ENCODE measurements around the gene RIC3. TPM values are rescaled to one million over a fixed set of nuclear protein-coding genes. Genes with fewer than 3 reads are reported as not detected.

Gene RIC3
- polyA plus RNA-seq, 6 donors from 2014 or later: 3.2 to 7.3 (median 5.7) TPM

DNA sequence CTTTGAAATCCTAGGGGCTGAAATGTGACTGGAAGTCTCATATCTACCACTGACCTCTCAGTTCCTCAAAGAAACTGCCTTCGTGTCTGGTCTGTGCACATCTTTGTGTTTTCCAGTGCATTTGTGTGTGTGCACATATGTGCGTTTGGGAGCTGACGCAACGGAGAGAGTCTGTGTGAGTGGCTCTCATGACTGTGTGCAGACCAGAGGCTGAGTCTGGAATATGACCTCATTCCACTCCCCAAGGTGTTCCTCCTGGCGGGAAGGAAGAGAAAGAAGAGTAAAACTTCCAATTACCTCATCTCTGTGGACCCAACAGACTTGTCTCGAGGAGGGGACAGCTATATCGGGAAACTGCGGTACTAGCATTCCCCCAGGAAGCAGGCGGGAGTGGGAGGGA lies 71.4 kb downstream of the RIC3 start:
- peaks cover 0 to 5% (median 0%) of the 10 kb centered on the region in 3 donors for H3K27me3 Mint-ChIP-seq
- H3K9me3 Mint-ChIP-seq: no peaks in the 10 kb centered on the region
- no peak for ATAC-seq (ENCODE audit: low read depth in 2 of 2)
- no peak overlapping the region for H3K27ac Mint-ChIP-seq
- peaks cover 0 to 5% (median 2%) of the 10 kb centered on the region in 3 donors for H3K4me1 Mint-ChIP-seq
- H3K4me3 Mint-ChIP-seq: no peak overlapping the region
- DNase-seq: no peak
- no peaks in the 10 kb centered on the region for H3K36me3 Mint-ChIP-seq

GRCh38 chr11:8097062-8097461 lies 71.8 kb downstream of the RIC3 start:
- DNase-seq (no peak), ATAC-seq (ENCODE audit: low read depth in 2 of 2) (no peak)
- no peaks in the 10 kb centered on the region for H3K9me3 Mint-ChIP-seq
- H3K27me3 Mint-ChIP-seq: peaks cover 0 to 5% (median 0%) of the 10 kb centered on the region in 3 donors
- H3K27ac Mint-ChIP-seq: no peak overlapping the region
- H3K4me3 Mint-ChIP-seq: no peak overlapping the region
- peaks cover 0 to 5% (median 2%) of the 10 kb centered on the region in 3 donors for H3K4me1 Mint-ChIP-seq
- no peaks in the 10 kb centered on the region for H3K36me3 Mint-ChIP-seq

DNA sequence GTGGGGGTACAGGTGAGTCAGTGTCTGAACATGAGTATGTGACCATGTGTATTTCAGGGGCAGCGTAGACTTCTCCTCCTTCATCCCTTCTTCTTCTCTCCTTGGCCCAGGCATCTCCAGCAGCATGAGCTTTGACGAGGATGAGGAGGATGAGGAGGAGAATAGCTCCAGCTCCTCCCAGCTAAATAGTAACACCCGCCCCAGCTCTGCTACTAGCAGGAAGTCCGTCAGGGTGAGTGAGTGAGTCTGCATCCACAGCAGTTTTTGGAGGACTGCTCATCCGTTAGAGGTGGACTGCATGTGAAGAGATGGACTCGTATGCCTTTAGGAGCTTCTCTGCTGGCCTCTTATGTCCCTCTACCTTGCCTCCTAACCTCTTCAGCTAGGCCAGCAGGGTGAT lies 72.2 kb downstream of the RIC3 start:
- no peak for ATAC-seq (ENCODE audit: low read depth in 2 of 2)
- H3K4me3 Mint-ChIP-seq: no peak overlapping the region
- H3K27ac Mint-ChIP-seq: peak overlapping the region in 1 of 6 donors; percentile 5
- H3K4me1 Mint-ChIP-seq: peaks cover 0 to 5% (median 2%) of the 10 kb centered on the region in 3 donors
- H3K27me3 Mint-ChIP-seq: peaks cover 0 to 7% (median 1%) of the 10 kb centered on the region in 3 donors
- no peaks in the 10 kb centered on the region for H3K36me3 Mint-ChIP-seq
- H3K9me3 Mint-ChIP-seq: no peaks in the 10 kb centered on the region
- no peak for DNase-seq

- ATAC-seq (ENCODE audit: low read depth in 2 of 2): no peak
- DNase-seq: no peak
- Mint-ChIP-seq H3K27ac (peak overlapping the region in 2 of 6 donors; percentile 3 to 43), H3K36me3 (no peaks in the 10 kb centered on the region), H3K4me1 (peaks cover 0 to 5% (median 2%) of the 10 kb centered on the region in 3 donors), H3K9me3 (no peaks in the 10 kb centered on the region), H3K4me3 (no peak overlapping the region), H3K27me3 (peaks cover 0 to 9% (median 6%) of the 10 kb centered on the region in 3 donors)
Measured at GRCh38 chr11:8095806-8096522, 72.9 kb downstream of the RIC3 start.

DNA sequence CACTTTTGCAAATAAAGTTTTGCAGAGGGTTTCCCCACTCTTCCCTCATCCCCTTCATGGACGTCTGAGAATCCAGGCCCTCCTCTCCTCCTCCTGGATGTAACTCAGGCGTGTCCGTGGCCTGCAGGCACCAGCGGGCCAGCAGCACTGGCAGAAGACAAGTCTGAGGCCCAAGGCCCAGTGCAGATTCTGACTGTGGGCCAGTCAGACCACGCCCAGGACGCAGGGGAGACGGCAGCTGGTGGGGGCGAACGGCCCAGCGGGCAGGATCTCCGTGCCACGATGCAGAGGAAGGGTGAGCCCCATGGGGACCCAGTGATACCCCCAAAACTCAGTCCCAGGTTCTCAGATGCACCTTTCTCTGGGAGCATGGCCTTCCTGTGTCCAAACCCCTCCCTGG lies 73.5 kb downstream of the RIC3 start:
- peak overlapping the region in 1 of 6 donors; percentile 43 for H3K27ac Mint-ChIP-seq
- H3K27me3 Mint-ChIP-seq: peaks cover 3 to 13% (median 6%) of the 10 kb centered on the region in 3 donors
- no peak for ATAC-seq (ENCODE audit: low read depth in 2 of 2)
- no peaks in the 10 kb centered on the region for H3K36me3 Mint-ChIP-seq
- no peak overlapping the region for H3K4me3 Mint-ChIP-seq
- no peaks in the 10 kb centered on the region for H3K9me3 Mint-ChIP-seq
- DNase-seq: no peak
- H3K4me1 Mint-ChIP-seq: peaks cover 0 to 5% (median 2%) of the 10 kb centered on the region in 3 donors

GRCh38 chr11:8094656-8095055 lies 74.2 kb downstream of the RIC3 start:
- H3K9me3 Mint-ChIP-seq: no peaks in the 10 kb centered on the region
- H3K27me3 Mint-ChIP-seq: peaks cover 3 to 16% (median 6%) of the 10 kb centered on the region in 3 donors
- no peak for DNase-seq
- H3K27ac Mint-ChIP-seq: no peak overlapping the region
- H3K4me1 Mint-ChIP-seq: peaks cover 0 to 4% (median 2%) of the 10 kb centered on the region in 3 donors
- ATAC-seq (ENCODE audit: low read depth in 2 of 2): no peak
- no peaks in the 10 kb centered on the region for H3K36me3 Mint-ChIP-seq
- H3K4me3 Mint-ChIP-seq: no peak overlapping the region

GRCh38 chr11:8093931-8094575 lies 74.8 kb downstream of the RIC3 start:
- no peak for DNase-seq
- H3K27ac Mint-ChIP-seq: no peak overlapping the region
- H3K4me1 Mint-ChIP-seq: peaks cover 0 to 2% (median 0%) of the 10 kb centered on the region in 3 donors
- no peak overlapping the region for H3K4me3 Mint-ChIP-seq
- H3K27me3 Mint-ChIP-seq: peaks cover 3 to 22% (median 6%) of the 10 kb centered on the region in 3 donors
- H3K36me3 Mint-ChIP-seq: no peaks in the 10 kb centered on the region
- H3K9me3 Mint-ChIP-seq: no peaks in the 10 kb centered on the region
- ATAC-seq (ENCODE audit: low read depth in 2 of 2): no peak

DNA sequence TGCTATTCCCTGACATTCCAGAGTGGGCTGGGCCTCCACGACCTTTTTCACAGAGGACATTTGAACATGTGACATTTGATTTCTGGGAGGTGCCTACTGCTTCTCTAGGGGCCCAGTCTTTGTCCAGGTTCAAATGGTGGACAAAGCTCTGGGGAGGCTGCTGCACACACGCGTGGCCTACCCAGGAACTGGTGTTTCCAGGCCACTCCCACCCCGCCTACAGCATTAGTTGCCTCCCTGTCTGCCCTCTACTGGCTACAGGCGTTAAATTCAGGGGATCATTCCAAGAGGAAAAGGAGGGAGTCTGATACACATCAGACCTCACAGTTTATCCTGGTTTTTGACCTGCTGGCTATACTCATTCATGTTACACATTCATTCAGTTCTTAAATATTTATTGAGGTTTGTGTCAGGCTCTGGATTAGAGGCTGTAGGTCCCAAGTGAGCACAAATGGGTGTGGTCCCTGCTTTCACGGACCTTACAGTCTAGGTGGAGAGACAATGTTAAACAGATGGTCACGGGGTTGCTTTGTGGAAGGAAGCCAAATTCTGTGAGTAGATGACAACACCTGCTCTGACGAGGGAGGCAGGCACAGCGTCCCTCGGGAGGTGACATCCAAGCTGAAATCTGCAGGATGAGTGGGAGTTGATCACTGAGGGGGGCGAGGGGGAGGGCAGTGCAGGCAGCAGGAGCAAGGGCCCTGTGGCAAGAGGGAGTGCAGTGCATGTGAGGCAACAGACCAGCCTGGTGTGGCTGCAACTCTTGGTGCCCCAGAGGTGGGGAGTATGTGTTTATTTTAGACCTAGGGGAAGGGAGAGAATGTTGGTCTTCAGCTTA lies 76.0 kb downstream of the RIC3 start:
- Mint-ChIP-seq H3K27me3 (peaks cover 6 to 27% (median 7%) of the 10 kb centered on the region in 3 donors), H3K36me3 (no peaks in the 10 kb centered on the region), H3K27ac (peak overlapping the region in 2 of 6 donors; percentile 12 to 42), H3K4me1 (peaks cover 0 to 2% (median 0%) of the 10 kb centered on the region in 3 donors), H3K4me3 (no peak overlapping the region), H3K9me3 (no peaks in the 10 kb centered on the region)
- DNase-seq (no peak), ATAC-seq (ENCODE audit: low read depth in 2 of 2) (no peak)

DNA sequence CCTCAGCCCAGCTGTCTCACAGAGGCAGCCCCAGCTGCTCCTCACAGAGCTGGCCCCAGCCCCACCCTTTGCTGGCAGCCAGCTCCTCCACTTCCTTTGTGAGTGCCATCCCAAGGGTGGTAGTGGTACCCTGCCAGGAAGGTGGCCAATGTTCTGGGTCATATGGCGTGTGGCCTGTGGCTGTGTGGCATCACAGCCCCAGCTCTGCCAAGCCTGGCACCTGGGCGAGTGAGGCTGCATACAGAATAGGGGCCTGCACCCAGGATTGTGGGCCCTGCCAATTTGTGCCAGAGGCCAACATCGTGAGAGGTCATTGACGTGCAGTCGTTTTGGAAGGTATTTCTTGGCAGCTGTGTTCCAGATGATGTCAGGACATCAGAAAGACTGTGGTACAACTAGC lies 77.1 kb downstream of the RIC3 start:
- H3K4me1 Mint-ChIP-seq: peaks cover 0 to 2% (median 0%) of the 10 kb centered on the region in 3 donors
- H3K27ac Mint-ChIP-seq: peak overlapping the region in 1 of 6 donors; percentile 33
- DNase-seq (no peak), ATAC-seq (ENCODE audit: low read depth in 2 of 2) (no peak)
- H3K4me3 Mint-ChIP-seq: no peak overlapping the region
- H3K36me3 Mint-ChIP-seq: no peaks in the 10 kb centered on the region
- peaks cover 10 to 38% (median 13%) of the 10 kb centered on the region in 3 donors for H3K27me3 Mint-ChIP-seq
- H3K9me3 Mint-ChIP-seq: no peaks in the 10 kb centered on the region

DNA sequence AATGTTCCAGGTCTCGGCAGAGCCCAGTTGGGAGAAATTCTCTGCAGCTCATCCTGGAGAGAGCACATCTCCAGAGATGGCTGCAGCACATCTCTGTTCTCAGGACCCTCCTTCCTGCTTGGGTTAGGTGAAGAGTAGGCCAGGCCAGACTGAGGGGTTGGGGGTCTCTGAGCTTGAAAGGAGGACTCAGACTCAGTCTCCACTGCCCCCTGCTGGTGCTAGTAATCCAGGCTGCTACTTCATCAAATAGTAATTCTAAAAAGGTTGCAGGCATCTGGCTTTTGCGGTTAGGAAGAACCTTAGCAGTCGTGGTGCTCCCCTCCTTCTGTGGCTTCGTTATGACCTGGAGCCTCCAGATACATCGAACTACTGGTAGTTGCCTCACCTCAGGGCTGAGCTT lies 78.1 kb downstream of the RIC3 start:
- H3K27ac Mint-ChIP-seq: no peak overlapping the region
- peak overlapping the region in 1 of 8 donors; percentile 25 for H3K4me3 Mint-ChIP-seq
- DNase-seq (no peak), ATAC-seq (ENCODE audit: low read depth in 2 of 2) (no peak)
- H3K36me3 Mint-ChIP-seq: no peaks in the 10 kb centered on the region
- H3K27me3 Mint-ChIP-seq: peaks cover 11 to 48% (median 23%) of the 10 kb centered on the region in 3 donors
- H3K9me3 Mint-ChIP-seq: no peaks in the 10 kb centered on the region
- peaks cover 0 to 2% (median 0%) of the 10 kb centered on the region in 3 donors for H3K4me1 Mint-ChIP-seq

- Mint-ChIP-seq H3K9me3 (no peaks in the 10 kb centered on the region), H3K4me1 (peaks cover 0 to 2% (median 0%) of the 10 kb centered on the region in 3 donors)
Measured at GRCh38 chr11:8089791-8090510, 78.9 kb downstream of the RIC3 start.

GRCh38 chr11:8087756-8088155 lies 81.1 kb downstream of the RIC3 start:
- no peak overlapping the region for H3K4me3 Mint-ChIP-seq
- H3K9me3 Mint-ChIP-seq: no peaks in the 10 kb centered on the region
- H3K27me3 Mint-ChIP-seq: peaks cover 30 to 75% (median 53%) of the 10 kb centered on the region in 3 donors
- H3K27ac Mint-ChIP-seq: peak overlapping the region in 1 of 6 donors; percentile 40
- DNase-seq (no peak), ATAC-seq (ENCODE audit: low read depth in 2 of 2) (no peak)
- H3K36me3 Mint-ChIP-seq: no peaks in the 10 kb centered on the region
- peaks cover 0 to 2% (median 0%) of the 10 kb centered on the region in 3 donors for H3K4me1 Mint-ChIP-seq

More at GRCh38 chr11:8089791-8090510, 78.9 kb downstream of the RIC3 start:
- H3K27me3 Mint-ChIP-seq: peaks cover 13 to 56% (median 31%) of the 10 kb centered on the region in 3 donors
- DNase-seq (no peak), ATAC-seq (ENCODE audit: low read depth in 2 of 2) (no peak)
- no peak overlapping the region for H3K4me3 Mint-ChIP-seq
- no peaks in the 10 kb centered on the region for H3K36me3 Mint-ChIP-seq
- no peak overlapping the region for H3K27ac Mint-ChIP-seq

- no peaks in the 10 kb centered on the region for H3K9me3 Mint-ChIP-seq
- ATAC-seq (ENCODE audit: low read depth in 2 of 2): no peak
- peaks cover 36 to 79% (median 58%) of the 10 kb centered on the region in 3 donors for H3K27me3 Mint-ChIP-seq
Measured at GRCh38 chr11:8087185-8087584, 81.6 kb downstream of the RIC3 start.

More at GRCh38 chr11:8087185-8087584, 81.6 kb downstream of the RIC3 start:
- H3K4me3 Mint-ChIP-seq: no peak overlapping the region
- H3K36me3 Mint-ChIP-seq: no peaks in the 10 kb centered on the region
- H3K27ac Mint-ChIP-seq: no peak overlapping the region
- no peaks in the 10 kb centered on the region for H3K4me1 Mint-ChIP-seq
- DNase-seq: no peak
